Ramos (cell line): ENCODE results near the gene TRIM52.

Source experiments
- in situ Hi-C: fragments of 300-500 bp; cut with MboI; formaldehyde crosslinking; loops from one replicate; pipeline ENCODE4 v1.14.3; 2022; ENCODE audit warnings: low sequenced_read_pairs; ENCODE audit not compliant: unreplicated experiment

TRIM52 gene

GRCh38 chr5:181234455-181235306, 26.3 kb downstream of the TRIM52 start:
- in situ Hi-C loops = no loop called here

GRCh38 chr5:181233801-181234454, 27.0 kb downstream of the TRIM52 start:
- in situ Hi-C loops = no loop called here

GRCh38 chr5:181233088-181233800, 27.7 kb downstream of the TRIM52 start:
- in situ Hi-C loops = no loop called here

- in situ Hi-C loops = no loop called here
Measured at GRCh38 chr5:181232593-181232992, 28.4 kb downstream of the TRIM52 start.

GRCh38 chr5:181231432-181231831, 29.5 kb downstream of the TRIM52 start:
- in situ Hi-C loops = no loop called here

- in situ Hi-C loops = no loop called here
Measured at GRCh38 chr5:181230551-181230950, 30.4 kb downstream of the TRIM52 start.

- in situ Hi-C loops = no loop called here
Measured at GRCh38 chr5:181229996-181230395, 30.9 kb downstream of the TRIM52 start.

GRCh38 chr5:181224390-181225229, 36.3 kb downstream of the TRIM52 start:
- in situ Hi-C loops = loop anchor here (5.0 kb wide), 1 partner anchor 37 kb away; no protein-coding TSS in a partner anchor

GRCh38 chr5:181223729-181224389, 37.1 kb downstream of the TRIM52 start:
- in situ Hi-C loops = loop anchor here (5.0 kb wide), 1 partner anchor 37 kb away; no protein-coding TSS in a partner anchor

GRCh38 chr5:181223058-181223728, 37.8 kb downstream of the TRIM52 start, which contains the start of gene TRIM41:
TSS of gene TRIM41 (plus strand) at chr5:181223281. CDS start at chr5:181224000, 719 bp downstream.
- in situ Hi-C loops = loop anchor here (5.0 kb wide), 1 partner anchor 36 kb away; no protein-coding TSS in a partner anchor

- in situ Hi-C loops = loop anchor here (5.0 kb wide), 1 partner anchor 35 kb away; no protein-coding TSS in a partner anchor
Measured at GRCh38 chr5:181222630-181223057, 38.3 kb downstream of the TRIM52 start.

- in situ Hi-C loops = loop anchor here (5.0 kb wide), 1 partner anchor 35 kb away; no protein-coding TSS in a partner anchor
Measured at GRCh38 chr5:181221792-181222629, 38.9 kb downstream of the TRIM52 start.

- in situ Hi-C loops = loop anchor here (5.0 kb wide), 1 partner anchor 34 kb away; no protein-coding TSS in a partner anchor
Measured at GRCh38 chr5:181221105-181221791, 39.7 kb downstream of the TRIM52 start.

GRCh38 chr5:181220178-181220515, 40.8 kb downstream of the TRIM52 start:
- in situ Hi-C loops = loop anchor here (5.0 kb wide), 1 partner anchor 33 kb away; no protein-coding TSS in a partner anchor

GRCh38 chr5:181219262-181220177, 41.4 kb downstream of the TRIM52 start:
- in situ Hi-C loops = loop anchor here (5.0 kb wide), 1 partner anchor 32 kb away; no protein-coding TSS in a partner anchor

- in situ Hi-C loops = no loop called here
Measured at GRCh38 chr5:181218795-181219124, 42.2 kb downstream of the TRIM52 start.
